ENCODE data around the gene SNTG2. TPM values are rescaled to one million over a fixed set of nuclear protein-coding genes. Genes with fewer than 3 reads are reported as not detected.

The SNTG2 gene
- total and polyA plus RNA-seq, 4 donors, result 1.5 to 4.2 (median 1.9) TPM

DNA sequence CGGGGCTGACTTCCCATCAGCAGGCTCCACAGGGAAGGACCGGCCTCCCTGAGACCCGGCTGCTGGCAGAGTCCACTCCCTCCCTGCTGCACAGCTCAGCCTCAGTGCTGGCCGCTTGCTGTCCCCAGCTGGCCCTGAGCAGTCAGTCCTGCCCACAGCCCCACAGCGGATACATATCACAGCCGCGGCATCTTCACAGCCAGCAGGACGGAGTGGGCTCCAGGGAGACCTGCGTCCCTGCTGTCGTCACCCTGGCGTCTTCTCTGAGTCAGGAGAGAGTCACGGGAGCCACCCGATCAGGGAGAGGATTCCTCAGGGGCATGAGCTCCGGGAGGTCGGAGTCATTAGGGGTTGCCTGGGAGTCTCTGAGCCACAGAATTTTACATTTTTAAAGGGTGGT lies 13.1 kb upstream of the SNTG2 start:
- Histone ChIP-seq H3K4me3 (ENCODE audit: low read depth, low read length) (no peak overlapping the region), H3K27me3 (ENCODE audit: control insufficient read depth, insufficient read depth, low read length) (no peaks in the 10 kb centered on the region), H3K36me3 (ENCODE audit: control insufficient read depth, insufficient read depth, low read length) (no peaks in the 10 kb centered on the region), H3K27ac (ENCODE audit: low read depth, low read length) (no peak overlapping the region), H3K4me1 (ENCODE audit: control insufficient read depth, insufficient read depth, low read length) (peaks cover 12% of the 10 kb centered on the region), H3K9me3 (ENCODE audit: control insufficient read depth, insufficient read depth, low read length) (no peaks in the 10 kb centered on the region)
- 81% methylated on average over 14 of the region's 15 CpGs for WGBS (ENCODE audit: insufficient coverage)
- DNase-seq (ENCODE audit: low read depth in 4 of 6, low spot score in 6 of 6), result no peak

DNA sequence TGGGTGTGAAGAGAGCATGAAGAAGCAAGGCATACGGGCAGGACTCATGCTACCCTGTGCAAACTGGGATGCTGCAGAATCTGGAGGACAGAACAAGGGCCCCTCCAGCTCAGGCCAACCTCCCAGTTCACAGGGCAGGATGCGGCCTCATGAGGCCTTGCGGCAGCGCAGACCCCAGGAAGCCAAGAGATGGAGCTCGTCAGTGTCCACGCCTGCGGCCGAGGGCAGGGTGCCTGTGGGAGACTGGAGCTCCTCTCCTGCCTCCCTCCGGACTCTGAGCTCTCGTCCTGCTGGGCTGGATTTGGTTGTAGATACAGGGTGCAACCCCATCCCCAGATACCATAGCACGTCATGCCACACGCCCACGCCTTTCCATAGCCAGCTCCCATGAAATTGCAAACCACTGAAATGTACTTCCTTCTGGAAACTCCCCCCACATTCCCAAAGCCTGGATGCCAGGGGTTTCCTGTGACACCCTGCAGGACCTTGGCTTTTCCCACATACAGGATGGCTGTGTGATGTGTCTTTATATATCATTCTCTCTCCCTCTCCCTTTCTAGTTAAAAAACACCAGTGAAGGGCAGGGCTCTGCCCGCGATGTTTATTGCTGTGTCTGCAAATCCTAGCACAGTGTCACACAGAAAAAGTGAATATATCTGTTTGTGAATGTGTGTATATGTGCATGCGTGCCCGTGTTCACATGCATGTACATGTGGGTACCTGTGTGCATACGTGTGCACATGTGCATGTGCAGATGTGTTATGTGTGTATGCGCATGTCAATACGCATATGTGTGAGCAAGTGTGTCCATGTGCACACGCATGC lies 12.3 kb upstream of the SNTG2 start:
- no peaks in the 10 kb centered on the region for H3K27me3 ChIP-seq (ENCODE audit: control insufficient read depth, insufficient read depth, low read length)

GRCh38 chr2:939936-940601 lies 10.6 kb upstream of the SNTG2 start:
- WGBS (ENCODE audit: insufficient coverage), result 83% methylated on average over 3 of the region's 8 CpGs
- Histone ChIP-seq H3K36me3 (ENCODE audit: control insufficient read depth, insufficient read depth, low read length) (no peaks in the 10 kb centered on the region), H3K4me3 (ENCODE audit: low read depth, low read length) (no peak overlapping the region), H3K9me3 (ENCODE audit: control insufficient read depth, insufficient read depth, low read length) (peaks cover 2% of the 10 kb centered on the region), H3K27ac (ENCODE audit: low read depth, low read length) (no peak overlapping the region), H3K27me3 (ENCODE audit: control insufficient read depth, insufficient read depth, low read length) (no peaks in the 10 kb centered on the region), H3K4me1 (ENCODE audit: control insufficient read depth, insufficient read depth, low read length) (peaks cover 4% of the 10 kb centered on the region)
- no peak for DNase-seq (ENCODE audit: low read depth in 4 of 6, low spot score in 6 of 6)

More for the DNA sequence above, 12.3 kb upstream of the SNTG2 start:
- no peak for DNase-seq (ENCODE audit: low read depth in 4 of 6, low spot score in 6 of 6)
- peaks cover 4% of the 10 kb centered on the region for H3K4me1 ChIP-seq (ENCODE audit: control insufficient read depth, insufficient read depth, low read length)
- no peak overlapping the region for H3K4me3 ChIP-seq (ENCODE audit: low read depth, low read length)
- no peak overlapping the region for H3K27ac ChIP-seq (ENCODE audit: low read depth, low read length)
- no peaks in the 10 kb centered on the region for H3K9me3 ChIP-seq (ENCODE audit: control insufficient read depth, insufficient read depth, low read length)
- H3K36me3 ChIP-seq (ENCODE audit: control insufficient read depth, insufficient read depth, low read length), result no peaks in the 10 kb centered on the region
- 90% methylated on average over 15 of the region's 21 CpGs for WGBS (ENCODE audit: insufficient coverage)

- Histone ChIP-seq H3K27ac (ENCODE audit: low read depth, low read length) (no peak overlapping the region), H3K4me1 (ENCODE audit: control insufficient read depth, insufficient read depth, low read length) (peaks cover 4% of the 10 kb centered on the region), H3K4me3 (ENCODE audit: low read depth, low read length) (no peak overlapping the region), H3K9me3 (ENCODE audit: control insufficient read depth, insufficient read depth, low read length) (peaks cover 2% of the 10 kb centered on the region), H3K27me3 (ENCODE audit: control insufficient read depth, insufficient read depth, low read length) (no peaks in the 10 kb centered on the region), H3K36me3 (ENCODE audit: control insufficient read depth, insufficient read depth, low read length) (no peaks in the 10 kb centered on the region)
- WGBS (ENCODE audit: insufficient coverage), result 53% methylated on average over 5 of the region's 14 CpGs
- DNase-seq (ENCODE audit: low read depth in 4 of 6, low spot score in 6 of 6), result peak in 1 of 6 donors; percentile 26
Measured at GRCh38 chr2:941871-942270, 8.8 kb upstream of the SNTG2 start.

DNA sequence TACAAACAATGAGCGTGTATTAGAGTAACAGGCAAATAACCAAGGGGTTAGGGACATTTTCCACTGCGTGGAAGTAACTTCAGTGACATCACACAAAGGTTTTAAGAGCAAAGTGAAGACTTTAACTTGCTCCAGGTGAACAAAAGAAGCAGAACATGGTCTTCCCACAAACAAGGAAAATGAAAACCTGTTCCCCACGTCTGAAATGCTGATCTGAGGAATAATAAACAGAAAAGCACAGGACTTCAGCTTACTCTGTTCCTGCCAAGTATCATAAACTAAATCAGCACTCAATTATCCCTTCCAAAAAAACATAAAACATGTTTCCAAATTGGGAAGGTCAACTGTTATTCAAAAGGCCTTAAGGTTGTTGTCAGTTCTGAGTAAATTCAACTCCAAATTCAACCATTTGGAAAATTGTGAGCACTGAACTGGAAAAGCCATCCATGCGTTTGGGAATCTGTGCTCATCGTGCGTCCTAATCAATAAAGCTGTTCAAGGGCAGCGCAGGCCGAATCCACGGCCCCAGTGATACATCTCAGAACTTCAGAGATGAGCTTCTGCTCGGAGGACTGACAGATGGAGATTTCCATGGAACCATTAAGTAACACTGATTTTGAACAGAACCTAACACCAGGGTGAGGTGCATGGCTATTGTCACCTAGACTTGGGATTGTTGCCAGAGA lies 7.7 kb upstream of the SNTG2 start:
- H3K36me3 ChIP-seq (ENCODE audit: control insufficient read depth, insufficient read depth, low read length), result no peaks in the 10 kb centered on the region
- WGBS (ENCODE audit: insufficient coverage), result 82% methylated on average over 8 of the region's 10 CpGs
- no peak overlapping the region for H3K4me3 ChIP-seq (ENCODE audit: low read depth, low read length)
- no peak overlapping the region for H3K27ac ChIP-seq (ENCODE audit: low read depth, low read length)
- DNase-seq (ENCODE audit: low read depth in 4 of 6, low spot score in 6 of 6), result no peak
- H3K9me3 ChIP-seq (ENCODE audit: control insufficient read depth, insufficient read depth, low read length), result peaks cover 2% of the 10 kb centered on the region
- H3K27me3 ChIP-seq (ENCODE audit: control insufficient read depth, insufficient read depth, low read length), result peaks cover 7% of the 10 kb centered on the region
- H3K4me1 ChIP-seq (ENCODE audit: control insufficient read depth, insufficient read depth, low read length), result no peaks in the 10 kb centered on the region

DNA sequence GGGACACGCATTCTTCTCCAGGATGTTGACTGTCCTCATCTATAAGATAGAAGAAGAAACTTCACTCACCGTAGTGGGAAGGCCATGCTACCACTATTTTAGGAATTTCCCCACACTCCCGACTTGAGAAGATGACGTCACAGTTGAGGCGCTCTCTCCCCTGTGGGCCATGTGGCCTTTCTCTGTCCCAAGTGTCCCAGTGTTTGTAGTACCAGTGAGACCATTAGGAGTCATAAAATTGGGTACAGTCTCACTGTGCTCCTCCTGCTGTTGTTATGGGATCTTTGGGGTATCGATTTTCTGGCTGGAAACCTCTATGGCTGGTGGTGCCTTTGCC lies 7.2 kb upstream of the SNTG2 start:
- Histone ChIP-seq H3K27me3 (ENCODE audit: control insufficient read depth, insufficient read depth, low read length) (peaks cover 9% of the 10 kb centered on the region), H3K9me3 (ENCODE audit: control insufficient read depth, insufficient read depth, low read length) (peaks cover 2% of the 10 kb centered on the region), H3K36me3 (ENCODE audit: control insufficient read depth, insufficient read depth, low read length) (no peaks in the 10 kb centered on the region), H3K4me3 (ENCODE audit: low read depth, low read length) (no peak overlapping the region), H3K4me1 (ENCODE audit: control insufficient read depth, insufficient read depth, low read length) (no peaks in the 10 kb centered on the region), H3K27ac (ENCODE audit: low read depth, low read length) (no peak overlapping the region)
- WGBS (ENCODE audit: insufficient coverage), result 88% methylated on average over 4 of the region's 6 CpGs
- DNase-seq (ENCODE audit: low read depth in 4 of 6, low spot score in 6 of 6), result no peak

GRCh38 chr2:943821-944220 lies 6.8 kb upstream of the SNTG2 start:
- WGBS (ENCODE audit: insufficient coverage), result 78% methylated on average over 2 of the region's 3 CpGs
- no peak overlapping the region for H3K27ac ChIP-seq (ENCODE audit: low read depth, low read length)
- no peaks in the 10 kb centered on the region for H3K4me1 ChIP-seq (ENCODE audit: control insufficient read depth, insufficient read depth, low read length)
- peaks cover 2% of the 10 kb centered on the region for H3K9me3 ChIP-seq (ENCODE audit: control insufficient read depth, insufficient read depth, low read length)
- H3K27me3 ChIP-seq (ENCODE audit: control insufficient read depth, insufficient read depth, low read length), result peaks cover 12% of the 10 kb centered on the region
- no peak for DNase-seq (ENCODE audit: low read depth in 4 of 6, low spot score in 6 of 6)
- H3K36me3 ChIP-seq (ENCODE audit: control insufficient read depth, insufficient read depth, low read length), result no peaks in the 10 kb centered on the region
- no peak overlapping the region for H3K4me3 ChIP-seq (ENCODE audit: low read depth, low read length)

DNA sequence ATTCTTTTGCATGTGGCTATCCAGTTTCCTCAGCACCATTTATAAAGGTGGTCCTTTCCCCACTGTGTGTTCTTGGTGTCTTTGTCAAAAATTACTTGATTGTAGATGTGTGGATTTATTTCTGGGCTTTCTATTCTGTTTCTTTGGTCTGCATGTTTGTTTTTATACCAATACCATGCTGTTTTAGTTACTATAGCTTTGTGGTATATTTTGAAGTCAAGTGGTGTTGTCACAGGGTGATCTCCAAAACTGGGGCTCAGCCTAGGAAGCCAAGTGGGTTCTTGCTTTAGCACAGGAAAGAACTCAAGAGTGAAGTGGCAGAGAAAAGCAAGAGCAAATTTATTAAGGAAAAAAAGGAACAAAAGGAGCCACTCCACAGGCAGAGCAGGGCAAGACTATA lies 6.0 kb upstream of the SNTG2 start:
- Histone ChIP-seq H3K27me3 (ENCODE audit: control insufficient read depth, insufficient read depth, low read length) (peaks cover 19% of the 10 kb centered on the region), H3K9me3 (ENCODE audit: control insufficient read depth, insufficient read depth, low read length) (peaks cover 2% of the 10 kb centered on the region), H3K27ac (ENCODE audit: low read depth, low read length) (no peak overlapping the region), H3K4me3 (ENCODE audit: low read depth, low read length) (no peak overlapping the region), H3K4me1 (ENCODE audit: control insufficient read depth, insufficient read depth, low read length) (peaks cover 4% of the 10 kb centered on the region), H3K36me3 (ENCODE audit: control insufficient read depth, insufficient read depth, low read length) (no peaks in the 10 kb centered on the region)
- DNase-seq (ENCODE audit: low read depth in 4 of 6, low spot score in 6 of 6), result no peak

GRCh38 chr2:945104-945503 lies 5.5 kb upstream of the SNTG2 start:
- peaks cover 2% of the 10 kb centered on the region for H3K9me3 ChIP-seq (ENCODE audit: control insufficient read depth, insufficient read depth, low read length)
- no peak for DNase-seq (ENCODE audit: low read depth in 4 of 6, low spot score in 6 of 6)
- no peak overlapping the region for H3K27ac ChIP-seq (ENCODE audit: low read depth, low read length)
- 68% methylated on average over 3 of the region's 5 CpGs for WGBS (ENCODE audit: insufficient coverage)
- H3K4me1 ChIP-seq (ENCODE audit: control insufficient read depth, insufficient read depth, low read length), result peaks cover 8% of the 10 kb centered on the region
- H3K4me3 ChIP-seq (ENCODE audit: low read depth, low read length), result no peak overlapping the region
- peaks cover 23% of the 10 kb centered on the region for H3K27me3 ChIP-seq (ENCODE audit: control insufficient read depth, insufficient read depth, low read length)
- H3K36me3 ChIP-seq (ENCODE audit: control insufficient read depth, insufficient read depth, low read length), result no peaks in the 10 kb centered on the region

Data from spinal cord (tissue), 10 donors.